Lung (tissue), 12 donors: Measurements from ENCODE around the gene PLEKHG3. TPM values are rescaled to one million over a fixed set of nuclear protein-coding genes. Genes with fewer than 3 reads are reported as not detected.

ENCODE experiments used
- ATAC-seq: fragments of 200-7000 bp; cut with Tn5 transposase; one replicate; pipeline ENCODE4 v1.9.1; 2020; ENCODE audit warnings: moderate number of reproducible peaks; ENCODE audit not compliant: insufficient read depth, low FRiP score
- DNase-seq, 3 donors: peaks; one replicate each; pipeline ENCODE4 v3.0.0-alpha.2; 2013 to 2017
- H3K27ac ChIP-seq, 2 donors: one replicate each; pipeline ENCODE4 v1.5.1; 2013; ENCODE audit warnings: mild to moderate bottlenecking in 2 of 2, moderate library complexity in 2 of 2, control low read depth in 1 of 2, inconsistent platforms in 1 of 2, low read depth in 1 of 2, low read length in 1 of 2
- H3K27me3 ChIP-seq, 3 donors: one replicate each; pipeline ENCODE4 v1.5.1; 2013; ENCODE audit warnings: low read length in 2 of 3; ENCODE audit not compliant: control insufficient read depth in 3 of 3, insufficient read depth in 3 of 3
- H3K36me3 ChIP-seq, 4 donors: one replicate each; pipeline ENCODE4 v1.5.1; 2013; ENCODE audit warnings: low read length in 4 of 4, mild to moderate bottlenecking in 1 of 4, moderate library complexity in 1 of 4; ENCODE audit not compliant: control insufficient read depth in 4 of 4, insufficient read depth in 4 of 4
- H3K4me1 ChIP-seq, 5 donors: one replicate each; pipeline ENCODE4 v1.5.1; 2013; ENCODE audit warnings: low read length in 5 of 5, mild to moderate bottlenecking in 2 of 5, moderate library complexity in 1 of 5; ENCODE audit not compliant: control insufficient read depth in 5 of 5, insufficient read depth in 5 of 5
- H3K4me3 ChIP-seq: one replicate; pipeline ENCODE4 v1.5.1; 2013; ENCODE audit warnings: mild to moderate bottlenecking, control low read depth, moderate library complexity
- H3K9ac ChIP-seq, 2 donors: one replicate each; pipeline ENCODE4 v1.5.1; 2013; ENCODE audit warnings: low read length in 2 of 2, control low read depth in 1 of 2; ENCODE audit not compliant: insufficient read depth in 1 of 2
- H3K9me3 ChIP-seq, 4 donors: one replicate each; pipeline ENCODE4 v1.5.1; 2013; ENCODE audit warnings: low read length in 3 of 4, mild to moderate bottlenecking in 1 of 4, moderate library complexity in 1 of 4; ENCODE audit not compliant: control insufficient read depth in 4 of 4, insufficient read depth in 3 of 4
- CTCF ChIP-seq: IDR thresholded peaks from 2 replicates; pipeline ENCODE4 v1.5.1; 2012; ENCODE audit warnings: mild to moderate bottlenecking; ENCODE audit errors: control extremely low read depth, extremely low read depth
- WGBS, 2 donors: extraction: QIAGEN DNeasy Blood & Tissue Kit; methylation state at CpG; one replicate each; pipeline ENCODE4 v1.1.7; 2013; 5-methylcytosine and 5-hydroxymethylcytosine counted together
- polyA plus RNA-seq, 2 donors: library from polyadenylated mRNA; stranded (reverse); fragments of 200-250 nt; gene quantifications; one replicate each; pipeline ENCODE4 v1.2.1, GENCODE V29; 2013
- total RNA-seq, 2 donors: library from RNA; depleted of rRNA in 1 of 2; stranded (reverse); fragments of >200 nt in 1 of 2; gene quantifications; one replicate each; pipeline ENCODE4 v1.2.1, GENCODE V29; 2014 to 2021
- donor health status: control.
- donor health status: control.
- donor health status: Bipolar disorder and iron deficiency.
- donor health status: healthy.
- donor health status: DM: yes; HTN: yes; CAD: no.

The PLEKHG3 gene
- total and polyA plus RNA-seq, 4 donors = 11.0 to 43.5 (median 21.5) TPM

GRCh38 chr14:64733899-64734298 is 29.7 kb downstream of the PLEKHG3 start:
- TF ChIP-seq CTCF = no peak
- Histone ChIP-seq H3K36me3 (peaks cover 2 to 37% (median 18%) of the 10 kb centered on the region in 4 donors), H3K9ac (no peak overlapping the region), H3K27me3 (no peaks in the 10 kb centered on the region), H3K4me3 (no peak overlapping the region), H3K9me3 (peaks cover 0 to 3% (median 0%) of the 10 kb centered on the region in 4 donors), H3K27ac (no peak overlapping the region), H3K4me1 (no peaks in the 10 kb centered on the region)
- no peak for ATAC-seq
- WGBS, 2 donors = 57 to 90% methylated on average over 1 of the region's 1 CpG
- DNase-seq = no peak

GRCh38 chr14:64734990-64735389 is 30.8 kb downstream of the PLEKHG3 start:
- DNase-seq (peak; percentile 32 to 48 (median 40)), ATAC-seq (no peak)

GRCh38 chr14:64736271-64737169 is 32.3 kb downstream of the PLEKHG3 start:
- H3K9ac ChIP-seq = no peak overlapping the region
- no peaks in the 10 kb centered on the region for H3K9me3 ChIP-seq
- TF ChIP-seq CTCF = no peak
- peak in 1 of 3 donors; percentile 47 for DNase-seq
- no peaks in the 10 kb centered on the region for H3K4me1 ChIP-seq
- 89 to 90% methylated on average over 28 of the region's 28 CpGs for WGBS, 2 donors
- no peaks in the 10 kb centered on the region for H3K27me3 ChIP-seq
- H3K36me3 ChIP-seq = peaks cover 2 to 34% (median 20%) of the 10 kb centered on the region in 4 donors
- H3K27ac ChIP-seq = no peak overlapping the region
- H3K4me3 ChIP-seq = no peak overlapping the region
- ATAC-seq = no peak

More at GRCh38 chr14:64734990-64735389, 30.8 kb downstream of the PLEKHG3 start:
- Histone ChIP-seq H3K4me3 (no peak overlapping the region), H3K27ac (no peak overlapping the region), H3K9ac (no peak overlapping the region), H3K9me3 (peaks cover 0 to 3% (median 0%) of the 10 kb centered on the region in 4 donors), H3K36me3 (peaks cover 2 to 33% (median 20%) of the 10 kb centered on the region in 4 donors), H3K27me3 (no peaks in the 10 kb centered on the region), H3K4me1 (no peaks in the 10 kb centered on the region)
- WGBS, 2 donors = 67 to 76% methylated on average over 6 of the region's 6 CpGs
- TF ChIP-seq CTCF = no peak
